HG03025 (cell line): Measurements from ENCODE around the gene WDR37.
"Not testable (repeated sequence)": the region's sequence is repeated elsewhere in the genome, so short reads cannot be mapped to it uniquely, and the experiment has no call there.

ENCODE experiments used
- ATAC-seq: cut with Tn5 transposase; IDR thresholded peaks from one replicate; pipeline ENCODE4 v1.9.1; 2021; ENCODE audit warnings: mild to moderate bottlenecking, moderate library complexity; ENCODE audit not compliant: unreplicated experiment, low FRiP score

WDR37 gene

GRCh38 chr10:1161315-1161673 lies 105.1 kb downstream of the WDR37 start:
- ATAC-seq: not testable (repeated sequence)

DNA sequence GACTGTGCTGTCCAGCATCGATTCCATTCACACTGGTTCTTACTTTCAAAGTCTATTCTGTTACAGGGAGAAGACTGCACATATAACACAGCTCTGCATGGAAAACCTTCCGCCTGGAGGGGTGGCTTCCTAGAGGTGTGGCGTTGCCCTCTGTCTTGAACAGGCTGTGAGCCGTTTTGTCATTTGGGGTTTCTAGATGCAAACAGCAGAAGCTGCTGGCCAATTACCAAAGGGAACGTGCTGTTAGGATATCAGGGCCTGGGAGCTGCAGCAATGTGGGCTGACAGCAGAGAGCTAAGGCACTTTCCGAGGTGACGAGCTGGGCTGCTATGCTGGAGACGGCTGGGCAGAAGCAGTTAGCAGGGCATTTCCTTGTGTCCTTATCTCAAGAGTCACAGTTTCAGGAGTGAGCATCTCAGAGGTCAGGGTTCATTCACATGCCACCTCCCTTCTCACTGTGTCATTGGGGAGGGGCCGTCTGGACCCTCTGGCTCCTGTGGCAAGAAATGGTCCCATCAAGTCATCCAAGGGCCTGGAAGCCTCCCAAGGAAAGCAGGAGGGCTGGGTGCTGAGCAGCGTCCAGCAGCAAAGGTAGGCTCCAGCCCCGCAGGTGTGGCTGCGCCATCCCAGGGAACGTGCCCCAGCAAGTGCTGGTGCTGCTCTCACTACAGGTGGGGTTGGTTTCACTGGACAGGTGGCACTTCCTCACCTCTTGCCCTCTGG lies 106.5 kb downstream of the WDR37 start:
- no peak for ATAC-seq

DNA sequence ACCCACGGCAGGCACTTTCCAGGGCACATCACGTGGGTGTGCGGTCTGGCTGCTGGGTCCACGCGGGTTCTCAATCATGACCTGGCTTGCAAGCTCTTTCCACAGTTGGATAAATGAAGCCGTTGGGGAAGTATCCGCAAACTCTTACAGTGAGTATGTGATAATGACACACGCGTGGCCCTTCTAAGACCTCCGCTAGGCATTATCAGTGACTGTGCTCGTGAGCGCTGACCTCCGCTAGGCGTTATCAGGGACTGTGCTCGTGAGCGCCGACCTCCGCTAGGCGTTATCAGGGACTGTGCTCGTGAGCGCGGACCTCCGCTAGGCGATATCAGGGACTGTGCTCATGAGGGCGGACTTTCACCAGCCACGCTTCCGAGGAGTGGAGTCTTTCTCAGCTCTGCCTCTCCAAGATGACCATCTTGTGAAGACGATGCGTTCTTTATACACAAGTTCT lies 107.0 kb downstream of the WDR37 start:
- ATAC-seq: no peak

- ATAC-seq: no peak
These were observed 107.6 kb downstream of the WDR37 start for GRCh38 chr10:1163831-1164230.

DNA sequence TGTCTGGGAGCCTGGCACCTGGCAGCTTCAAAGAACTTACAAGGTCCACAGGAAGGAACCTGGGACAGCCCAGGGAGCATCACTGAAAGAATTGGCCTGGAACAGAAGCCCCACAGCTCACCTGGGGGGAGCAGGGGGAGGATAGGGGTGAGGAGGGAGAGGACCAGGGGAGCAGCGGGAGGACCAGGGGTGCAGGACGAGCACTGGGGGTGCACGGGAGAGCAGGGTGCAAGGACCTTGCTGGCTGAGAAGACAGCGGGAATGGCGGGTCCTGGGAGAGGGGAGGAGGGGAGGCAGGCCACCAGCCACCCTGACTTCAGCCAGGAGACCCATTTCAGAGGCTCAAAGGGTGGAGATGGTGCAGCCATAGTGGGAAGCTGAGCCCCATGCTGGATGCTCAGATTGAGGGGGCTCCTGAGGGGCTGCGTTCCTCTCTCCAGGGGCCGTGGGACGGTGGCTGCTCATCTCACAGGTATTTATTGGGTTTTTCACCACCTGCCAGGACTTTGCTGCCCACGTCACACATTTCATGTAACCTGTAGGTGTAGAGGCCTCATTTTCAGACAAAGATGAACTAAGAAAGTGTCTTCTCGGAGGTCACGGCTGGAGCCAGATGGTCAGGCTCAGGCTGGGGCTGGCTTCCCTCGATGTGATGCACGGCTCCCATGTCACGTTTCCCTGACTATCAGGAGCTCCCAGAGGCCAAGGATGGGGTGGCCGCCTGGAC lies 110.1 kb downstream of the WDR37 start:
- no peak for ATAC-seq

GRCh38 chr10:1166828-1167275 lies 110.7 kb downstream of the WDR37 start:
- no peak for ATAC-seq

DNA sequence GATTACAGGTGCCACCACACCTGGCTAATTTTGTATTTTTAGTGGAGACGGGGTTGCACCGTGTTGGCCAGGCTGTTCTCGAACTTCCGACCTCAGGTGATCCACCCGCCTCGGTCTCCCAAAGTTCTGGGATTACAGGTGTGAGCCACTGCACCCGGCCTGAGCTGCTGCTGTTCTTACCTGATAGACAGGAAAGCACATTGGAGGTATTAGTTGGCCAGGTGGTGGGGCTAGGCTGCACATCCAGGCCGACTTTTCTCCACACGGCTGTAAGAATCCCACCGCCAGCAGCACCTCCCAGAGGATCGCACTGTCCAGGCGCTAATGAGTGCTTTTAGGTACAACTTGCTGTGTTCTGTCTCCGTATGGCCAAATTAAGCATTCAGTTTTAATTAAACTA lies 112.6 kb downstream of the WDR37 start:
- no peak for ATAC-seq

GRCh38 chr10:1169186-1169885 lies 113.2 kb downstream of the WDR37 start:
- no peak for ATAC-seq

DNA sequence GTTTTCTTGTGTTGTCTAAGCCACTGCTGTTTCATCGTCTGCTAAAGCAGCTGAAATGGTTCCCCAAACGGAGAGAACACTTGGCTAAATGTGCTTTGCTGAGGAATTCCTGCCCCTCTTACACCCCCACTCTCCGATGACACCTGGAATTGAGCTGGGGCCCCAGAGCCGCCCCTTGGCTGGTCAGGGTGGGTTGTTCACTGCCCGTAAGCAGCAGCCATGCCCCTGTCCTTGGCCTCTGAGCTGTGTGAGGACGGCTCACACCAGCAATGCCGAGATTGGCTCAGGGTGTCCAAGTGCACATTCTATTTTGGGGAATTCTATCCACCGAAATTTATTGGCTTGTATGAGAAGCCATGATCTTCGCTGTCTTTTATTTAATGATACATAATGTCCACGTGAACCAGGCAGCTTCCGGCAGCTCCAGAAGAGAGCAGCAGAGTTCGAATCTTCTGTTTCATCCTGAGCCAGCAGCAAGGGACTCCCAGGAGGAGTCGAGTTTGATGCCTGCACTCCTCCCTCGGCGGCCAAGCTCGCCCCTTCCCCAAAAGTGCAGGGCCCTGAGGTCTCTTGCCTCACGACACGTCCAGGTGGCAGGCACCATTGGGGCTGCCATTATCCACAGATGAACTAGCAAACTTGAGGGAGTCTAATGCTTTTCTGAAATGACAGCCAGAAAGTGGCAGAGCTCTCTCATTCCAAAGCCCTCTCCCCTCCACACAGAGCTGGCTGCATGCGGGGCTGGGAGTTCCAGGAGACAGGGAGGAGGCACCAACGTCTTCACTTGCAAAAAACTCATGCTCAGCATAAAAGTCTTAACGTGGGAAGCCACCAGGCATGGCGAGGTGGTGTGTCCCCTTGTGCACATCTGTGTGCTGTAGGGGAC lies 114.0 kb downstream of the WDR37 start:
- ATAC-seq: no peak

- no peak for ATAC-seq
These were observed 114.6 kb downstream of the WDR37 start for GRCh38 chr10:1170867-1171180.

DNA sequence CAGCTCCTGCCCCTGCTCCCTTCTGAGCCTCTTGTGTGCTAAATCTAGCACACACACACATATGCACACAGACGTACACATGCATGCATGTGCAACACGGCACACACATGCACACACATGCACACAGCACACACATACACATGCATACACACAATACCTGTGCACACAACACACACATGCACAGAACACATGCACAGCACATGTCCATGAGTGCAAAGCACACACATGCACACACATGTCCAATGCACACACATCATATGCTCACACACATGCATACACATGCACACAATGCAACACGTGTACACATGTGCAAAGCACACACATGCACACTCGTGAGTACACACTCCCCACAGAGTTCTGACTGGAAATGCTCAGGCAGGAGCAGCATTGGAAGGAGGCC lies 115.0 kb downstream of the WDR37 start:
- ATAC-seq: no peak

GRCh38 chr10:1171586-1171985 lies 115.4 kb downstream of the WDR37 start:
- ATAC-seq: no peak

DNA sequence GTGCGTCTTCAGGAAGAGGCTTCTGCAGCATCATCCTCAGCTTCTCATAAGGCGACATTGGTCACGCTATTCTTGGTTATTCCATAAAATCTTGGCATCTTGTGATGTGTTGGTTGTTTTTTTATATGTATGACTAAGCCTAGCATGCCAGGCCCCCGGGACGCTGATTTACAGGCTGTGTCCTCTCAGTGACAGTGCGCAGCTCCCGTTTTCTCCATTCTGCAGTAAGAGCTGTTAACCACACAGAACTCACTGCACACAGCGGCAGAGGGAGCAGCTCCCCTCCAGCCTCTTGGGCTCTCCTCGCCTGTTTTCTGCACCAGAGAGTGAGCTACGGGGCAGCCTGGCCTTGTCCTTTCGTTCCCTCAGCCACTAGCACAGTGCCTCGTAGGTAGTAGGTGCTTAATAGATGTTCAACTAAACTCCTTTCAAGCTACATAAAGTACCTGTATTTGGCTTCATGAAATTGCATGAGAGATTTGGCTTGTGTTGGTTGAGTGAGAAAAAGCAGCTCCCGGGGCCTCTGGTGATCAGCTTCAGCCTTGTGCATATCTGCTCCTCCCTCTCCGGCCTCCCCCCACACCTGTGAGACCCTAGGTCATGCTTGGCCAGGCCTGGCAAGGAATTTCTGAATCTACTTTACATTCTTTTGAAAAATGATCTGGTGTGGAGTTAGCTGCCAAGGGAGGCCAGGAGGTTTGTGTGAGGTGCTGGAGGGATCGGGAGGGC lies 116.2 kb downstream of the WDR37 start:
- no peak for ATAC-seq

GRCh38 chr10:1173091-1173490 lies 116.9 kb downstream of the WDR37 start:
- ATAC-seq: no peak

GRCh38 chr10:1174022-1174421 lies 117.8 kb downstream of the WDR37 start:
- ATAC-seq: no peak

DNA sequence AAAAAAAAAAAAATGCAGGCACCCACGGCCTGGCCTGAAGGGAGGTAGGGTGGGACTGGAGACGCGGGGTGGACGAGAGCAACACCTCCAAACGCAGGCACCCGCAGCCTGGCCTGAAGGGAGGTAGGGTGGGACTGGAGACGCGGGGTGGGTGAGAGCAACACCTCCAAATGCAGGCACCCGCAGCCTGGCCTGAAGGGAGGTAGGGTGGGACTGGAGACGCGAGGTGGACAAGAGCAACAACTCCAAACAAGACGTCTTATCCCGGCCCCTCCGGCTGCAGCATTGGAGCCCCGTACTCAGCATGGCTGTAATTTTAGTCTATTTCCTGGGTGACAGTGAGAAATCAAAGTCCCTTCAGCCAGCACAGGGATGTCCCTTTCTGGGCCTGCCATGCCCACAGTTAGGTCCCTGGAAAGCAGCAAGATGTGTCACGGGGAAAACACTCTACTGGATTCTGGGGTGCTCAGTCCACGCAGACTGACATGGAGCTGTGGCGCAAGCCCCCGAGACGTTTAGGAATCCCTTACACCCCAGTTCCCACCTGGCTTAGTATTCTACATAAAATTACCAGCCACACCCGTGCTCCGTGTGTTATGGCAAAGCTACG lies 119.9 kb downstream of the WDR37 start:
- ATAC-seq: no peak

DNA sequence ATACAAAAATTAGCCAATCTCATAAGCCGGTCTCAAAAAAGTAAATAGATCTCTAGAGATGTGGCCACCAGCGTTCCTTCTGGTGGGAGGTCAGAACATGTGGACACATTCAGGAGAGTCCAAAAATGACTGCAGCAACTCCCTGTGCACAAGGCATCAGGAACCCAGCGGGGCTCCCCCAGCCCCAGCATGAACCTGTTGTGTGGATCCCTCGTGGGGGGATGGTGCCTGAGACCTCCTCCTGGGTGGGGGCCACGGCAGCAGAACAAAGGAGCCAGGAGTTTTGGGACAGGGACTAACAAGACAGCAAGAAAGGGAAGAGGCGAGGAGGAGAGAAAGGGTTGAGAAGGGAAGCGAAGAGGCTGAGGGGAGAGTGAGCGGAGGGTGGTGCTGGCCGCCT lies 121.8 kb downstream of the WDR37 start:
- ATAC-seq: no peak

GRCh38 chr10:1178506-1178905 lies 122.3 kb downstream of the WDR37 start:
- ATAC-seq: no peak

DNA sequence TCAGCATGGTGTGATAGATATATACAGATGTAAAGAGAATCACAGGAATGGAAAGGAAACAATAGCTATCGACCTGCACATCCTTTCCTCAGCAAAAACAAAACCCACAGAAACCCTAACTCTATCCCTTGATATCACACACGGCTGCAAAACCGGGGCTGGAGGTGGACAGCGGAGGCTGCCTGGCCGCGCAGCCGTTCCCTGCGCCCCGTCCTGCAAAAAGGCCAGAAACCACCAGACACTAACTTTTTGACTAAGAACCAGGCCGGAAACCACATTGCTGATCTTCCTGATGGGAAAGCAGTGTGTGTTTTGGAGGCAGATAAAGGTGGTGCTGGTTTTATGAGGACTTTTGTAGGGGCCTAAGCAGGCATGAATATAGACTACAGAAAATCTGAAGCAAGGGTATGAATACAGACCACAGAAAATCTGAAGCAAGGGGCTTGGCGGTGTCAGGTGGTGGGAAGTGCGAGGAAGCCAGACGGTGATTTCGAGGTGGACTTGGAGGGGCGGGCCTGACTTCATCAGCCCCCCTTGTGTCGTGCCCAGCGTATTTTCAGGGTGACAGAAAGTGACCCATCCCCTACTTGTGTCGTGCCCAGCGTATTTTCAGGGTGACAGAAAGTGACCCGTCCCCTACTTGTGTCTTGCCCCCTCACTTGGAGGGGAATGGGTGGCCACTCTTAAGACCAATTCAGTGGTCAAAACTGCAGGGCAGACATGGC lies 123.3 kb downstream of the WDR37 start:
- ATAC-seq: no peak
